ENCODE data around the gene MTIF2.

The MTIF2 gene, protein sequence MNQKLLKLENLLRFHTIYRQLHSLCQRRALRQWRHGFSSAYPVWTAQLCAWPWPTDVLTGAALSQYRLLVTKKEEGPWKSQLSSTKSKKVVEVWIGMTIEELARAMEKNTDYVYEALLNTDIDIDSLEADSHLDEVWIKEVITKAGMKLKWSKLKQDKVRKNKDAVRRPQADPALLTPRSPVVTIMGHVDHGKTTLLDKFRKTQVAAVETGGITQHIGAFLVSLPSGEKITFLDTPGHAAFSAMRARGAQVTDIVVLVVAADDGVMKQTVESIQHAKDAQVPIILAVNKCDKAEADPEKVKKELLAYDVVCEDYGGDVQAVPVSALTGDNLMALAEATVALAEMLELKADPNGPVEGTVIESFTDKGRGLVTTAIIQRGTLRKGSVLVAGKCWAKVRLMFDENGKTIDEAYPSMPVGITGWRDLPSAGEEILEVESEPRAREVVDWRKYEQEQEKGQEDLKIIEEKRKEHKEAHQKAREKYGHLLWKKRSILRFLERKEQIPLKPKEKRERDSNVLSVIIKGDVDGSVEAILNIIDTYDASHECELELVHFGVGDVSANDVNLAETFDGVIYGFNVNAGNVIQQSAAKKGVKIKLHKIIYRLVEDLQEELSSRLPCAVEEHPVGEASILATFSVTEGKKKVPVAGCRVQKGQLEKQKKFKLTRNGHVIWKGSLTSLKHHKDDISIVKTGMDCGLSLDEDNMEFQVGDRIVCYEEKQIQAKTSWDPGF

DNA sequence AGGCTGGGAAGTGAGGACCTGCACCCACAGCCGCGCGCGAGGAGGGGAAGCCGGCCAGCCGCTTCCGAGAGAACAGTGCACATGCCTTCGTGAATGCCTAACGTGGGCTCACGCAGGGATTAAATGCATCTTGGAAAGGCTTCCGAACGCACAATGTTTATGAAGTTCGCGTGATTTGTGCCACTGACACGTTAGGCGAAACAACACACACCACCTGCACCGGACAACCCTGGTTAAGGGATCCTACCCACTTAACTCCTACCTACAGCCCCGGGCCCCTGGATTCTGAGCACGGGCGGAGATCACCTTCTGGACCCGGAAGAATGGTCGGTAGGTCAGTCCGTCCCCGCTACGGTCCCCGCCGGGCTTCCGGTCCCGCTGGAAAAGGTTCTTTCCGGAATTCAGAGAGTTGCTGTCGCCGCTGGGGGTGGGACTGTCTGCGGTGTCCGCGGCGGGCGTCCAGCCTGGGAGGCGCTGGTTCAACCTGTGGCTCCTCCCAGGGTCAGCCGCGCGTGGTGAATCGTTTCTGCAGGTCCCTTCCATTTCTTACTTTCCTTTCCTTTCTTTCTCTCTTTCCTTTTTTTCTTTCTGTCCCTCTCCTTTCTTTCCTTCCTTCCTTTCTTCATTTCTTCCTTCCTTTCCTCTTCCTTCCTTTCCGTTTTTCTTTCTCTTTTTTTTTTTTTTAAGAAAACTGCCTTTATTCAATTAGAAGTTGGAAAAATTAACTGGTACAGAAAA is at the start of gene MTIF2:
TSS of gene MTIF2 (minus strand) at position 325 of the 738 bp plus-strand sequence. CDS start 5,373 bp downstream, outside the sequence.
- DNase-seq (ENCODE audit: low read depth), result peak; percentile 94
- peak within 1 kb of the TSS; percentile 93 for H3K4me3 ChIP-seq (replicated peaks; ENCODE audit: low read depth, low read length)
- TF ChIP-seq, protein P1, sequence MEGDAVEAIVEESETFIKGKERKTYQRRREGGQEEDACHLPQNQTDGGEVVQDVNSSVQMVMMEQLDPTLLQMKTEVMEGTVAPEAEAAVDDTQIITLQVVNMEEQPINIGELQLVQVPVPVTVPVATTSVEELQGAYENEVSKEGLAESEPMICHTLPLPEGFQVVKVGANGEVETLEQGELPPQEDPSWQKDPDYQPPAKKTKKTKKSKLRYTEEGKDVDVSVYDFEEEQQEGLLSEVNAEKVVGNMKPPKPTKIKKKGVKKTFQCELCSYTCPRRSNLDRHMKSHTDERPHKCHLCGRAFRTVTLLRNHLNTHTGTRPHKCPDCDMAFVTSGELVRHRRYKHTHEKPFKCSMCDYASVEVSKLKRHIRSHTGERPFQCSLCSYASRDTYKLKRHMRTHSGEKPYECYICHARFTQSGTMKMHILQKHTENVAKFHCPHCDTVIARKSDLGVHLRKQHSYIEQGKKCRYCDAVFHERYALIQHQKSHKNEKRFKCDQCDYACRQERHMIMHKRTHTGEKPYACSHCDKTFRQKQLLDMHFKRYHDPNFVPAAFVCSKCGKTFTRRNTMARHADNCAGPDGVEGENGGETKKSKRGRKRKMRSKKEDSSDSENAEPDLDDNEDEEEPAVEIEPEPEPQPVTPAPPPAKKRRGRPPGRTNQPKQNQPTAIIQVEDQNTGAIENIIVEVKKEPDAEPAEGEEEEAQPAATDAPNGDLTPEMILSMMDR (IDR thresholded peaks at IDR 0.05; ENCODE audit: low read length, missing control alignments), result no peak

DNA sequence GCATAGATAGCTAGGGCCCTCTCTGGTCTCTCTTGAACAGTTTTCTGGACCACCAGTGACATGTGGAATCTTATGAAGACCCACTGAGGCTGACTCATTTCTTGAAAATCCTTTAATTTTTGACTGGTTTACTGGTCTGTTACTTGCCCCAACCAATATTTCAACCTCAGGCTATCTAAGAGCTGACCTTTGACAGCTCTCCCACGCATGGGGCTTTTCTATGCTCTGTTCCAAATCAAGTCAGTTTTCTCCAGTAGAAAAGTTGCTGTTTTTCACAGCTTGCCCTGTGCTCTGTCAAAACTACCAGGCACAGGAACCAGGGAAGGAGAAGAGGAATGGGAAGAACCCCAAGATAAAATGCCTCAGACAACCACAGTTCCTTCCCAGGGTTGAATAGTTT is 46.0 kb upstream of the MTIF2 start:
- TF ChIP-seq, protein P1 (IDR thresholded peaks at IDR 0.05; ENCODE audit: low read length, missing control alignments), result no peak
- DNase-seq (ENCODE audit: low read depth), result no peak
- H3K4me3 ChIP-seq (replicated peaks; ENCODE audit: low read depth, low read length), result no peak overlapping the region

DNA sequence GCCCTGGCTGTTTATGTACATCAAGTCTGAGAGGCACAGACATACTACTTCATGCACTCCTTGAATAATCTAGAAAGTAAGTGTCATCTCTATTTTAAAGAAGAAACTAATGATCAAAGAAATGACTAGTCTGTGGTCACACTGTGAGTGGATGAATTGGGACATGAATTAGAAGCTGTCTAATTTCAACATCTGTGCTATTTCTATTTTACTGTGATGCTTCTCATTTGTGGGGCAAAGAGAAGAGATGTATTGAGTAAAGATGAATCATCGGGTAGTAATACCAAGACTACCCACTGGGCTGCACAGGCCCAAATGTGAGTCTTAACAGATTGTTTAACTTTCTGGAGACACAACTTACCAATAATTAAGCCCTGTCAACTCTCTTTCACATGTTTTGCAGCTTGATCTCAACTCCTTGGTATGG is 42.4 kb upstream of the MTIF2 start:
- H3K4me3 ChIP-seq (replicated peaks; ENCODE audit: low read depth, low read length), result no peak overlapping the region
- DNase-seq (ENCODE audit: low read depth), result peak; percentile 35
- TF ChIP-seq, protein P1 (IDR thresholded peaks at IDR 0.05; ENCODE audit: low read length, missing control alignments), result peak; percentile 36

DNA sequence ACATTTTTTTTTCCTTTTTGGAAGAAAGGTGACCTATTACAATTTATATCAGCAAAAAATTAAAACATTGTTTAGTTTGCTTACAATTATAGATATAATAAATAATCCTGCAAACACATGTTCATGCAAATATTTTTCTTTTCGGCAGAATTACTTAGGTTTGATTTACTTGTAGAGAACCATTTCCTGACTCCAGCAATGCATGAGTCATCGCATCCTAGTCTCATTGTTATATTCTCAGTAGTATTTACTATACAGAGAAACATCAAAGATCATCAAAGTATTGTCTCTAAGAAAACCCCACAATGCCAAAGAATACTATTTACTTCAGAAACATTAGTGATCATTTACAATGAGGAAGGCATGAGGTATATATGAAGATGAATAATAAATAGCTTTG is 40.4 kb upstream of the MTIF2 start:
- peak; percentile 78 for DNase-seq (ENCODE audit: low read depth)
- H3K4me3 ChIP-seq (replicated peaks; ENCODE audit: low read depth, low read length), result no peak overlapping the region
- TF ChIP-seq, protein P1 (IDR thresholded peaks at IDR 0.05; ENCODE audit: low read length, missing control alignments), result no peak

DNA sequence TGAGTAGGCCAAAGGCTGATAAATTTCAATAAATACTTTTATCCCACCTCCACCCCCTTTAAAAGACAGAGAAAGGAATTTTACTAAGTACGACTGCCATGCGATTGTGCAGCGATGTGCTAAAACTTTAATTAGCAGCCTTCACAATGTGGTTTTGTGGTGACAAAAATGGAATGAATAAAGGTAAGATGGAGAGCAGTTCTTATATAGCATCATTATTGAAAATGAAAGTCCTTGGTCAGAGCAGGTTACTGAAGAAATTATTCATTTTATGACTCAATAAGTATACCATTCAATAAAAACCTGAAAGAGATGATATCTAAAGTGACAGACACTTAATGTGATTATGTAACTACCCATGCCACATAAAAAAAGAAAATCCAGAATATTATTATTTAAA is 33.2 kb upstream of the MTIF2 start:
- TF ChIP-seq, protein P1 (IDR thresholded peaks at IDR 0.05; ENCODE audit: low read length, missing control alignments), result no peak
- DNase-seq (ENCODE audit: low read depth), result no peak
- no peak overlapping the region for H3K4me3 ChIP-seq (replicated peaks; ENCODE audit: low read depth, low read length)

DNA sequence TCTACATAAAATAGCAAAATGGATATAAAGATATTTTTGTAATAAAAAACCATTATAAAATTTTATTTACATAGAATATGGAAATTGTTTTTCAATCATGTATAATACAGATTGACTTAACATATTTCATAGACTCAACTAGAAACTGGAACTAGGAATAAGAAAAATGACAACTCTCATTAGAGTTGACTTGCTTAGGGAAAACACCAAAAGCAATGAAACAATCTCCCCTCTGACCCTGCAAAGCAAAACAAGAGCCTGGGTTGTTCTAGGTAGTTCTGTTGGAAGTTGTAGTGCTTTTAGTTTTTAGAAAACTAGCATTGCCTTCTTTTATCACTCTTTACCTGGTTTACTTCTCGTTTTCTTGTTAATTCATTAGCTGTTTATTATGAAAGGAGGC is 32.2 kb upstream of the MTIF2 start:
- DNase-seq (ENCODE audit: low read depth), result no peak

More for the DNA sequence above, 32.2 kb upstream of the MTIF2 start:
- no peak overlapping the region for H3K4me3 ChIP-seq (replicated peaks; ENCODE audit: low read depth, low read length)
- TF ChIP-seq, protein P1 (IDR thresholded peaks at IDR 0.05; ENCODE audit: low read length, missing control alignments), result no peak
